ENCODE results near the gene STAT5B. TPM values are rescaled to one million over a fixed set of nuclear protein-coding genes. Genes with fewer than 3 reads are reported as not detected.
"Not testable (repeated sequence)": the region's sequence is repeated elsewhere in the genome, so short reads cannot be mapped to it uniquely, and the experiment has no call there.

The STAT5B gene
- total RNA-seq, 2 donors from 2014 or later: 117 to 207 TPM

- Mint-ChIP-seq H3K9me3 (no peaks in the 10 kb centered on the region), H3K36me3 (peaks cover 0 to 7% of the 10 kb centered on the region in 2 donors), H3K27ac (no peak overlapping the region)
- ATAC-seq (no peak), DNase-seq (ENCODE audit: low spot score in 2 of 2) (no peak)
Observed at GRCh38 chr17:42187833-42188232, 88.4 kb downstream of the STAT5B start.

- ATAC-seq; DNase-seq (ENCODE audit: low spot score in 2 of 2); H3K36me3 Mint-ChIP-seq; H3K9me3 Mint-ChIP-seq; H3K27ac Mint-ChIP-seq: not testable (repeated sequence)
Observed at GRCh38 chr17:42186191-42186590, 90.0 kb downstream of the STAT5B start.

- Mint-ChIP-seq H3K36me3 (peaks cover 0 to 7% of the 10 kb centered on the region in 2 donors), H3K9me3 (no peaks in the 10 kb centered on the region), H3K27ac (peak overlapping the region in 1 of 2 donors; percentile 81)
- ATAC-seq (no peak), DNase-seq (ENCODE audit: low spot score in 2 of 2) (no peak)
Observed at GRCh38 chr17:42185621-42185930, 90.6 kb downstream of the STAT5B start.

- H3K36me3 Mint-ChIP-seq: peaks cover 0 to 7% of the 10 kb centered on the region in 2 donors
- ATAC-seq (no peak), DNase-seq (ENCODE audit: low spot score in 2 of 2) (no peak)
- H3K27ac Mint-ChIP-seq: peak within 1 kb of the TSS in 1 of 2 donors; percentile 81
- no peaks in the 10 kb centered on the region for H3K9me3 Mint-ChIP-seq
Observed at GRCh38 chr17:42184713-42185620, 91.2 kb downstream of the STAT5B start, which contains the start of gene HCRT. HCRT (minus strand) TSS chr17:42185452; CDS start chr17:42185365, 87 bp downstream.

GRCh38 chr17:42183741-42184711, 92.2 kb downstream of the STAT5B start:
- DNase-seq (ENCODE audit: low spot score in 2 of 2) (peak; percentile 87 to 93), ATAC-seq (peak; percentile 69 to 76)
- peak overlapping the region; percentile 81 to 96 for H3K27ac Mint-ChIP-seq
- no peaks in the 10 kb centered on the region for H3K9me3 Mint-ChIP-seq
- H3K36me3 Mint-ChIP-seq: peaks cover 0 to 7% of the 10 kb centered on the region in 2 donors

GRCh38 chr17:42182927-42183734, 93.1 kb downstream of the STAT5B start:
- ATAC-seq (no peak), DNase-seq (ENCODE audit: low spot score in 2 of 2) (no peak)
- Mint-ChIP-seq H3K36me3 (peaks cover 0 to 7% of the 10 kb centered on the region in 2 donors), H3K27ac (peak overlapping the region; percentile 81 to 96), H3K9me3 (no peaks in the 10 kb centered on the region)

GRCh38 chr17:42181851-42182207, 94.4 kb downstream of the STAT5B start:
- Mint-ChIP-seq H3K9me3 (no peaks in the 10 kb centered on the region), H3K27ac (no peak overlapping the region), H3K36me3 (peaks cover 0 to 7% of the 10 kb centered on the region in 2 donors)
- DNase-seq (ENCODE audit: low spot score in 2 of 2): no peak
- no peak for ATAC-seq

- H3K36me3 Mint-ChIP-seq: peaks cover 0 to 7% of the 10 kb centered on the region in 2 donors
- ATAC-seq: peak; percentile 47 to 74
- H3K27ac Mint-ChIP-seq: no peak within 1 kb of the TSS
- no peaks in the 10 kb centered on the region for H3K9me3 Mint-ChIP-seq
- peak; percentile 83 to 88 for DNase-seq (ENCODE audit: low spot score in 2 of 2)
Observed at GRCh38 chr17:42180922-42181850, 95.0 kb downstream of the STAT5B start, which contains the start of gene KCNH4. KCNH4 (minus strand) TSS chr17:42181142; CDS start chr17:42180945, 197 bp downstream.

- Mint-ChIP-seq H3K9me3 (no peaks in the 10 kb centered on the region), H3K27ac (no peak overlapping the region), H3K36me3 (peaks cover 0 to 7% of the 10 kb centered on the region in 2 donors)
- DNase-seq (ENCODE audit: low spot score in 2 of 2): no peak
- no peak for ATAC-seq
Observed at GRCh38 chr17:42180411-42180921, 95.7 kb downstream of the STAT5B start.

GRCh38 chr17:42179911-42180410, 96.2 kb downstream of the STAT5B start:
- Mint-ChIP-seq H3K36me3 (peaks cover 0 to 7% of the 10 kb centered on the region in 2 donors), H3K9me3 (no peaks in the 10 kb centered on the region), H3K27ac (no peak overlapping the region)
- ATAC-seq: no peak
- DNase-seq (ENCODE audit: low spot score in 2 of 2): no peak

GRCh38 chr17:42179335-42179734, 96.9 kb downstream of the STAT5B start:
- DNase-seq (ENCODE audit: low spot score in 2 of 2) (no peak), ATAC-seq (no peak)
- no peak overlapping the region for H3K27ac Mint-ChIP-seq
- H3K9me3 Mint-ChIP-seq: no peaks in the 10 kb centered on the region
- H3K36me3 Mint-ChIP-seq: peaks cover 0 to 7% of the 10 kb centered on the region in 2 donors

GRCh38 chr17:42178817-42179216, 97.4 kb downstream of the STAT5B start:
- Mint-ChIP-seq H3K9me3 (no peaks in the 10 kb centered on the region), H3K27ac (peak overlapping the region in 1 of 2 donors; percentile 7), H3K36me3 (peaks cover 0 to 7% of the 10 kb centered on the region in 2 donors)
- ATAC-seq (no peak), DNase-seq (ENCODE audit: low spot score in 2 of 2) (no peak)

- Mint-ChIP-seq H3K36me3 (no peaks in the 10 kb centered on the region), H3K27ac (no peak overlapping the region), H3K9me3 (no peaks in the 10 kb centered on the region)
- ATAC-seq (no peak), DNase-seq (ENCODE audit: low spot score in 2 of 2) (no peak)
Observed at GRCh38 chr17:42177684-42178083, 98.5 kb downstream of the STAT5B start.

GRCh38 chr17:42174126-42174783, 101.9 kb downstream of the STAT5B start:
- DNase-seq (ENCODE audit: low spot score in 2 of 2) (no peak), ATAC-seq (no peak)
- H3K27ac Mint-ChIP-seq: no peak overlapping the region
- no peaks in the 10 kb centered on the region for H3K9me3 Mint-ChIP-seq
- no peaks in the 10 kb centered on the region for H3K36me3 Mint-ChIP-seq

All from activated naive CD4-positive, alpha-beta T cell treated with anti-CD3 and anti-CD28 coated beads, Interleukin-2, amount 50 U/mL, for 72 hours (primary cell).